ENCODE measurements around the gene SNRNP25. TPM values are rescaled to one million over a fixed set of nuclear protein-coding genes. Genes with fewer than 3 reads are reported as not detected.

Gene SNRNP25
- total and polyA plus RNA-seq, 2 donors (not counting 1 experiment from before 2014, with no cell fraction given), result 25.5 to 32.8 TPM

DNA sequence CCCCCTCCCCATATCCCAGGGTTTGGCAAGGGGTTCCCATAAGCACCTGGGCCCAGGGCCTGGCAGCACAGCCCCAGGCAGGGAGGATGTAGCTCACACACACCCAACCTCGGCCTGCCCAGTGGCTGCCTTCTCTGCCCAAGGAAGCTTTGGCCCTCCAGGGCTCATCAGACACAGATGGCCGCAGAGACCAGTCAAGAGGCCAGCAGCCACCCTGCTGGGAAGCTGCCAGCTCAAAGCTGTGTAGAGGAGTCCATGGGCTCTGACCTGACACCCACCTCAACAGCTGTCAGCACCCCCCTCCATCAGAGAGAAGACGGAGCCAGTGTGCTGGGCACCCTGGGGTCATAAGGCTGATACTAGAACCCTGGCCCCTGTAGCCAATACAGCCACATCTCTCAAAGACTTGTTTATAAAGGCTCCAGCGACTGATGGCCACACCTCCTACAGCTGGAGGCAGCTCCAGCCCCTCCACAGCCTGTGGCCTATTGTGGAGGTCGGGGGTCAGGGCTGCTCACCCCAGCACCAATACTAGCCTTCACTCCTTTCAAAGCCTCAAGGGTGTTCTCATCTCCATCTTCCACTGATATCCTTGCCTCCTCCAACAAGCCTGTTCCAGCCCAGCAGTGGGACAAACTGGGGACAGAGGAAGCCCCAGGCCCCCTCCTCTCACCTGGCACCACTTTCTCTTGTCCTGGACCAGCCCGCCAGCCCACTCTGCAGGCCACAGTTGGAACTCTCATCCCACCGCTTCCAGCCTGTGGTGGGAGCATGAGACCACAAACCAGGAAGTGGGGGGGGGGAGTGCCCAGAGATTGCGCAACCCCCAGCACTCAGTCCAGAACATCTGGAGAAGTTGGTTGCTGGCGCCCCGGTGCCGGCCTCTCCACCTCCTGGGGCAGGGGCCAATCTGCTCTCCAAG lies 22.2 kb downstream of the SNRNP25 start:
- no peak for ATAC-seq (ENCODE audit: low read depth)
- TF ChIP-seq CTCF (IDR thresholded peaks at IDR 0.05) (no peak), EZH2 (IDR thresholded peaks at IDR 0.05; ENCODE audit: borderline replicate concordance, insufficient read depth, low read depth, low read length, poor library complexity, severe bottlenecking) (no peak)
- Histone ChIP-seq H3K4me3 (ENCODE audit: control extremely low read depth in 1 of 5, extremely low read depth in 1 of 5, insufficient read depth in 1 of 5, low read depth in 2 of 5, low read length in 4 of 5) (no peak overlapping the region), H4K20me1 (ENCODE audit: control insufficient read depth, insufficient read depth, low read length, poor library complexity, severe bottlenecking) (no peaks in the 10 kb centered on the region), H3K9ac (ENCODE audit: low read length) (no peak overlapping the region), H3K79me2 (ENCODE audit: control insufficient read depth, insufficient read depth, low read length) (peaks cover 30% of the 10 kb centered on the region), H3K9me3 (ENCODE audit: control extremely low read depth in 1 of 3, control insufficient read depth in 2 of 3, insufficient read depth in 1 of 3, low read length in 2 of 3) (no peaks in the 10 kb centered on the region), H3K27ac (ENCODE audit: low read length in 2 of 2) (no peak overlapping the region), H3K27me3 (replicated peaks in 1 of 4; ENCODE audit: control extremely low read depth in 1 of 4, control insufficient read depth in 3 of 4, insufficient read depth in 4 of 4, low read length in 3 of 4) (peaks cover 0 to 34% (median 18%) of the 10 kb centered on the region in 4 experiments), H3K36me3 (replicated peaks in 1 of 2; ENCODE audit: control extremely low read depth in 1 of 2, control insufficient read depth in 1 of 2, extremely low read depth in 1 of 2, insufficient read depth in 2 of 2, low read length in 1 of 2) (peaks cover 0 to 8% of the 10 kb centered on the region in 2 experiments), H2AFZ (ENCODE audit: insufficient read depth, low read depth, low read length, poor library complexity, severe bottlenecking) (no peak overlapping the region), H3K4me1 (ENCODE audit: control insufficient read depth in 2 of 2, insufficient read depth in 2 of 2, low read length in 2 of 2) (peaks cover 36 to 37% of the 10 kb centered on the region in 2 donors), H3K4me2 (replicated peaks; ENCODE audit: low read depth, low read length, poor library complexity, severe bottlenecking) (peak overlapping the region; percentile 87)
- CTCF ChIA-PET, result interaction anchor here (1.0 to 14.6 kb wide), 4 partner anchors 10 to 21 kb away, joined by 3 to 401 read pairs (median 20); no protein-coding TSS in a partner anchor
- DNase-seq, result no peak
- Mint-ChIP-seq H3K4me1 (peaks cover 29% of the 10 kb centered on the region), H3K4me3 (peak overlapping the region; percentile 29), H3K9me3 (ENCODE audit: insufficient read depth) (no peaks in the 10 kb centered on the region), H3K27ac (peak overlapping the region; percentile 20), H3K27me3 (peaks cover 15% of the 10 kb centered on the region)
- intact Hi-C loops (cut with micrococcal nuclease), result no loop called here
- POLR2A ChIA-PET, result no interaction called here
- WGBS (ENCODE audit: insufficient coverage), result 71% methylated on average over 3 of the region's 11 CpGs

Measured in B cell (primary cell).